ENCODE results near the gene SEL1L2. TPM values are rescaled to one million over a fixed set of nuclear protein-coding genes. Genes with fewer than 3 reads are reported as not detected.

The SEL1L2 gene, protein sequence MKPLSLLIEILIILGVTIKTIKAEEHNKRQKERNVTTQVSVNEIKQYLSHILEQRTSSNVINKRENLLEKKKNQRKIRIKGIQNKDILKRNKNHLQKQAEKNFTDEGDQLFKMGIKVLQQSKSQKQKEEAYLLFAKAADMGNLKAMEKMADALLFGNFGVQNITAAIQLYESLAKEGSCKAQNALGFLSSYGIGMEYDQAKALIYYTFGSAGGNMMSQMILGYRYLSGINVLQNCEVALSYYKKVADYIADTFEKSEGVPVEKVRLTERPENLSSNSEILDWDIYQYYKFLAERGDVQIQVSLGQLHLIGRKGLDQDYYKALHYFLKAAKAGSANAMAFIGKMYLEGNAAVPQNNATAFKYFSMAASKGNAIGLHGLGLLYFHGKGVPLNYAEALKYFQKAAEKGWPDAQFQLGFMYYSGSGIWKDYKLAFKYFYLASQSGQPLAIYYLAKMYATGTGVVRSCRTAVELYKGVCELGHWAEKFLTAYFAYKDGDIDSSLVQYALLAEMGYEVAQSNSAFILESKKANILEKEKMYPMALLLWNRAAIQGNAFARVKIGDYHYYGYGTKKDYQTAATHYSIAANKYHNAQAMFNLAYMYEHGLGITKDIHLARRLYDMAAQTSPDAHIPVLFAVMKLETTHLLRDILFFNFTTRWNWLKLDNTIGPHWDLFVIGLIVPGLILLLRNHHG
- polyA plus RNA-seq (2012; ENCODE audit: low read depth, missing spikeins) = not detected

DNA sequence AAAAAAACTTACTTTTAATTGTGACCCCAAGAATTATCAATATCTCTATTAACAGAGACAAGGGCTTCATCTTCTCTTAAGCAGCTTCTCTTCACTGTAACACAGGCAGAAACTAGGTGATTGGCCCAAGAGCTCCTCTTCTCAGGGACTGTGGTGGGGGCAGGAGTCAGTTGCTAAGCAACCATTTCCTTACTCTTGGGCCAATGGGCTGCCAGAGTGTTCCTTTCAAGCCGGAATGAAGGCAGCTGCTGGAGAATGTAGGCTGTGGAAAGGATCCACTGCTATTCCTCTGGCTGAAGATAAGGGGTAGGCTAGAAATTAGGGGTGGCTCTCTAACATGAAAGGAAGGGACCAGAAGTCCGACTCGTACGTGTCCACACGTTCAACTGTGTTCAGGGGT lies at the start of gene SEL1L2:
Gene SEL1L2, minus strand, starts transcription at position 150 of the 400 bp plus-strand sequence. Its CDS starts 80 bp downstream, at position 70.
- DNase-seq (ENCODE audit: insufficient read length, low spot score) = no peak
- no peak for FAIRE-seq
- TF ChIP-seq TAF1 (IDR thresholded peaks at IDR 0.05; ENCODE audit: low read depth, low read length) (no peak), POLR2A (IDR thresholded peaks at IDR 0.05; ENCODE audit: low read depth, low read length) (no peak), PAX5 (IDR thresholded peaks at IDR 0.05; ENCODE audit: insufficient read depth, low read length, severe bottlenecking) (no peak), POU2F2 (IDR thresholded peaks at IDR 0.05; ENCODE audit: low read depth, low read length) (no peak), SPI1 (IDR thresholded peaks at IDR 0.05; ENCODE audit: low read depth, low read length) (no peak), POLR2AphosphoS5 (IDR thresholded peaks at IDR 0.05; ENCODE audit: low read depth, low read length) (no peak)

- no peak for DNase-seq (ENCODE audit: insufficient read length, low spot score)
- no peak for FAIRE-seq
- TF ChIP-seq POU2F2 (IDR thresholded peaks at IDR 0.05; ENCODE audit: low read depth, low read length) (no peak), POLR2A (IDR thresholded peaks at IDR 0.05; ENCODE audit: low read depth, low read length) (no peak)
Observed at GRCh38 chr20:14036567-14036966, 46.2 kb upstream of the SEL1L2 start.

GRCh38 chr20:14033310-14033709 lies 42.9 kb upstream of the SEL1L2 start:
- DNase-seq (ENCODE audit: insufficient read length, low spot score) (no peak), FAIRE-seq (no peak)
- no peak for TF ChIP-seq TAF1 (IDR thresholded peaks at IDR 0.05; ENCODE audit: low read depth, low read length)
- no peak for TF ChIP-seq POLR2AphosphoS5 (IDR thresholded peaks at IDR 0.05; ENCODE audit: low read depth, low read length)
- TF ChIP-seq POU2F2 (IDR thresholded peaks at IDR 0.05; ENCODE audit: low read depth, low read length) = no peak
- TF ChIP-seq POLR2A (IDR thresholded peaks at IDR 0.05; ENCODE audit: low read depth, low read length) = no peak
- no peak for TF ChIP-seq PAX5 (IDR thresholded peaks at IDR 0.05; ENCODE audit: insufficient read depth, low read length, severe bottlenecking)
- no peak for TF ChIP-seq SPI1 (IDR thresholded peaks at IDR 0.05; ENCODE audit: low read depth, low read length)

DNA sequence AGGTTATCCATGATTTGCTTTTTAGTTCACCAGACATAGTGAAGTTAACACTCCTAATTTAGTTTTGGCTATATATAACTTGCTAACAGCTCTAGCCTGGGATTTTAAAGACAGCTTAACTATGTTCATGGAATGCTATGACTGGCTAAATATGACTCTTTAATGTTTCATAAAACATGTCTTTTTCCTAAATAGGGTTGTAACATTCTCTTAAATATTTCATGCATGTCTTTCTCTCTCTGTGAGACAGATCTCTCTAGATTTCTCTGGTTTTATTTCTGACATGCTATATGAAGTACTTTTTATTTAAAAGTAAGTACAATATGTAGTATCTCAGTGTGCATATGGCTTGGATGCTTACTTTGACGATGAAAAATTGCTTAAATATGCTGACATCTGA lies 40.6 kb upstream of the SEL1L2 start:
- DNase-seq (ENCODE audit: insufficient read length, low spot score) (no peak), FAIRE-seq (no peak)
- TF ChIP-seq POLR2AphosphoS5 (IDR thresholded peaks at IDR 0.05; ENCODE audit: low read depth, low read length) (no peak), SPI1 (IDR thresholded peaks at IDR 0.05; ENCODE audit: low read depth, low read length) (no peak), POU2F2 (IDR thresholded peaks at IDR 0.05; ENCODE audit: low read depth, low read length) (no peak), POLR2A (IDR thresholded peaks at IDR 0.05; ENCODE audit: low read depth, low read length) (no peak), TAF1 (IDR thresholded peaks at IDR 0.05; ENCODE audit: low read depth, low read length) (no peak), PAX5 (IDR thresholded peaks at IDR 0.05; ENCODE audit: insufficient read depth, low read length, severe bottlenecking) (no peak)

- no peak for TF ChIP-seq PAX5 (IDR thresholded peaks at IDR 0.05; ENCODE audit: insufficient read depth, low read length, severe bottlenecking)
- no peak for TF ChIP-seq POLR2AphosphoS5 (IDR thresholded peaks at IDR 0.05; ENCODE audit: low read depth, low read length)
- no peak for TF ChIP-seq POU2F2 (IDR thresholded peaks at IDR 0.05; ENCODE audit: low read depth, low read length)
- TF ChIP-seq POLR2A (IDR thresholded peaks at IDR 0.05; ENCODE audit: low read depth, low read length) = no peak
- TF ChIP-seq TAF1 (IDR thresholded peaks at IDR 0.05; ENCODE audit: low read depth, low read length) = no peak
- no peak for TF ChIP-seq SPI1 (IDR thresholded peaks at IDR 0.05; ENCODE audit: low read depth, low read length)
- FAIRE-seq = no peak
- DNase-seq (ENCODE audit: insufficient read length, low spot score) = no peak
Observed at GRCh38 chr20:14012671-14013070, 22.3 kb upstream of the SEL1L2 start.

GRCh38 chr20:14009208-14009607 lies 18.8 kb upstream of the SEL1L2 start:
- FAIRE-seq (no peak), DNase-seq (ENCODE audit: insufficient read length, low spot score) (no peak)
- TF ChIP-seq POLR2AphosphoS5 (IDR thresholded peaks at IDR 0.05; ENCODE audit: low read depth, low read length) = no peak
- no peak for TF ChIP-seq TAF1 (IDR thresholded peaks at IDR 0.05; ENCODE audit: low read depth, low read length)
- no peak for TF ChIP-seq PAX5 (IDR thresholded peaks at IDR 0.05; ENCODE audit: insufficient read depth, low read length, severe bottlenecking)
- no peak for TF ChIP-seq POU2F2 (IDR thresholded peaks at IDR 0.05; ENCODE audit: low read depth, low read length)
- no peak for TF ChIP-seq POLR2A (IDR thresholded peaks at IDR 0.05; ENCODE audit: low read depth, low read length)
- TF ChIP-seq SPI1 (IDR thresholded peaks at IDR 0.05; ENCODE audit: low read depth, low read length) = no peak

DNA sequence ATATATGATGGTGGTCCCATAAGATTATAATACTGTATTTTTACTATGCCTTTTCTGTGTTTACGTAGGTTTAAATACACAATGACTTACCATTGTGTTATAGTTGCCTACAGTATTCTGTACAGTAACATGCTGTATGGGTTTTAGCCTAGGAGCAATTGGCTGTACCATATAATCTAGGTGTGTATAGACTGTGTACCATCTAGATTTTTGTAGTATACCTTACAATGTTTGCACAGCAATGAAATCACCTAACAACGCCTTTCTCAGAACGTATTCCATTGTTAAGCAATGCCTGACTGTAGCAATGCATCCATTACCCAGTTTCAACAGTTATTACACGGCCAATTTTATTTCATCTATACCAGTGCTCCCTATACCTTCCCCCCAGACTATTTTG lies 15.6 kb upstream of the SEL1L2 start:
- TF ChIP-seq SPI1 (IDR thresholded peaks at IDR 0.05; ENCODE audit: low read depth, low read length) (no peak), POLR2A (IDR thresholded peaks at IDR 0.05; ENCODE audit: low read depth, low read length) (no peak), POLR2AphosphoS5 (IDR thresholded peaks at IDR 0.05; ENCODE audit: low read depth, low read length) (no peak), POU2F2 (IDR thresholded peaks at IDR 0.05; ENCODE audit: low read depth, low read length) (no peak), PAX5 (IDR thresholded peaks at IDR 0.05; ENCODE audit: insufficient read depth, low read length, severe bottlenecking) (no peak), TAF1 (IDR thresholded peaks at IDR 0.05; ENCODE audit: low read depth, low read length) (no peak)
- DNase-seq (ENCODE audit: insufficient read length, low spot score) (no peak), FAIRE-seq (no peak)

GRCh38 chr20:14000917-14001316 lies 10.5 kb upstream of the SEL1L2 start:
- TF ChIP-seq POLR2AphosphoS5 (IDR thresholded peaks at IDR 0.05; ENCODE audit: low read depth, low read length) (no peak), SPI1 (IDR thresholded peaks at IDR 0.05; ENCODE audit: low read depth, low read length) (no peak), POLR2A (IDR thresholded peaks at IDR 0.05; ENCODE audit: low read depth, low read length) (no peak), TAF1 (IDR thresholded peaks at IDR 0.05; ENCODE audit: low read depth, low read length) (no peak), POU2F2 (IDR thresholded peaks at IDR 0.05; ENCODE audit: low read depth, low read length) (no peak), PAX5 (IDR thresholded peaks at IDR 0.05; ENCODE audit: insufficient read depth, low read length, severe bottlenecking) (no peak)
- no peak for DNase-seq (ENCODE audit: insufficient read length, low spot score)
- FAIRE-seq = no peak

DNA sequence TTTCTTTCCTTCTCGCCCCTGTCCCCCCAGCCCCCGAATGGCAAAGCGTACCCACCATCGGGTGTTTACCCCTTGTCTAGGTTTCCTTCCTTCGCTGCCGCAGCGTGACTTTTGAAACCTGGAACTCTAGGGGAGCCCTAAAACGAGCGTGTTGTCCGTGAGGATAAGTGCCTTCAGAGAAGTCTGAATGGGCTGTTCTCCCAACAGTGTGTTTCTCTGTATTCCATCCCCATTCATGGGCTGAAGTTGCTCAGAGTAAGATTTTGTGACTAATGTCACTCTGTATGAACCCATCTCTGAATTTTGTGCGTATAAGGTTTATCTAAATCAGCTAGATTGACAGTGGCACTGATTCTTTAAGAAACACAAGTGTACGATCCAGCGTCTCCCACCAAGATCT lies 5.9 kb upstream of the SEL1L2 start:
- no peak for TF ChIP-seq PAX5 (IDR thresholded peaks at IDR 0.05; ENCODE audit: insufficient read depth, low read length, severe bottlenecking)
- TF ChIP-seq TAF1 (IDR thresholded peaks at IDR 0.05; ENCODE audit: low read depth, low read length) = no peak
- no peak for TF ChIP-seq SPI1 (IDR thresholded peaks at IDR 0.05; ENCODE audit: low read depth, low read length)
- TF ChIP-seq POLR2AphosphoS5 (IDR thresholded peaks at IDR 0.05; ENCODE audit: low read depth, low read length) = no peak
- FAIRE-seq (no peak), DNase-seq (ENCODE audit: insufficient read length, low spot score) (no peak)
